H1 (cell line): ENCODE data around the gene BAD. TPM values are rescaled to one million over a fixed set of nuclear protein-coding genes. Genes with fewer than 3 reads are reported as not detected.
"Not testable (repeated sequence)": the region's sequence is repeated elsewhere in the genome, so short reads cannot be mapped to it uniquely, and the experiment has no call there.

Experiments
- CTCF ChIA-PET: fragments of 300-600 bp; sonication (Branson Sonifier 250); formaldehyde crosslinking; loops from one replicate; lab custom pipeline; 2021; ENCODE audit not compliant: partially characterized antibody; lab: Charles Lee
- POLR2A ChIA-PET: fragments of 300-600 bp; sonication (Branson Sonifier 250); formaldehyde crosslinking; loops from one replicate; lab custom pipeline; 2021; ENCODE audit warnings: inconsistent platforms; ENCODE audit not compliant: partially characterized antibody; lab: Charles Lee
- DNase-seq, 2 experiments: peaks; one replicate each; pipeline versions ENCODE4 v3.0.0 to v3.0.0-alpha.2; 2010 to 2022; ENCODE audit warnings: low spot score in 2 of 2, low read depth in 1 of 2, mixed read lengths in 1 of 2
- FAIRE-seq: peaks from 2 replicates; lab custom pipeline; 2011; peaks lifted over from hg19 to GRCh38; lab: Jason Lieb, UNC
- H2AFZ ChIP-seq: 2 replicates; pipeline ENCODE4 v1.8.1; 2012; ENCODE audit warnings: low read length, inconsistent platforms
- H2AK5ac ChIP-seq: 2 replicates; pipeline ENCODE4 v1.6.1; 2013; ENCODE audit warnings: low read depth, low read length
- H2BK120ac ChIP-seq: replicated peaks from 2 replicates; pipeline ENCODE3; 2013; ENCODE audit warnings: low read depth, low read length, inconsistent platforms
- H2BK12ac ChIP-seq: 2 replicates; pipeline ENCODE4 v1.6.1; 2013; ENCODE audit warnings: low read depth, low read length
- H2BK15ac ChIP-seq: 2 replicates; pipeline ENCODE4 v1.6.1; 2013; ENCODE audit warnings: low read length
- H2BK20ac ChIP-seq: 2 replicates; pipeline ENCODE4 v1.6.1; 2013; ENCODE audit warnings: low read length
- H2BK5ac ChIP-seq: 2 replicates; pipeline ENCODE4 v1.6.1; 2013; ENCODE audit warnings: low read depth, low read length
- H3K14ac ChIP-seq: 2 replicates; pipeline ENCODE4 v1.6.1; 2013; ENCODE audit warnings: inconsistent platforms; ENCODE audit not compliant: insufficient read length
- H3K18ac ChIP-seq: 2 replicates; pipeline ENCODE4 v1.6.1; 2013; ENCODE audit warnings: low read length; ENCODE audit errors: extremely low read depth
- H3K23ac ChIP-seq: 2 replicates; pipeline ENCODE4 v1.6.1; 2013; ENCODE audit warnings: inconsistent platforms; ENCODE audit not compliant: insufficient read length
- H3K23me2 ChIP-seq: 2 replicates; pipeline ENCODE4 v1.6.1; 2013; ENCODE audit warnings: low read depth, low read length
- H3K27ac ChIP-seq: 2 replicates; pipeline ENCODE4 v1.6.1; 2011; ENCODE audit warnings: low read depth, low read length, inconsistent platforms
- H3K27me3 ChIP-seq, 4 experiments: replicated peaks in 1 of 4; 1 replicate in 1 of 4; 2 replicates in 3 of 4; pipeline versions ENCODE4 v1.6.1 to v1.8.1; 2011 to 2013; ENCODE audit warnings: low read length in 3 of 4, mild to moderate bottlenecking in 3 of 4, inconsistent platforms in 2 of 4, mixed read lengths in 2 of 4, moderate library complexity in 1 of 4; ENCODE audit not compliant: control insufficient read depth in 3 of 4, insufficient read depth in 3 of 4; ENCODE audit errors: extremely low read depth in 1 of 4
- H3K36me3 ChIP-seq, 4 experiments: 2 replicates each; pipeline versions ENCODE4 v1.6.1 to v1.8.1; 2011 to 2013; ENCODE audit warnings: mild to moderate bottlenecking in 4 of 4, low read length in 3 of 4, moderate library complexity in 2 of 4, control low read depth in 1 of 4, inconsistent platforms in 1 of 4; ENCODE audit not compliant: insufficient read depth in 4 of 4, control insufficient read depth in 2 of 4
- H3K4ac ChIP-seq: replicated peaks from 2 replicates; pipeline ENCODE3; 2013; ENCODE audit warnings: low read length, low read depth, mixed read lengths, inconsistent platforms; ENCODE audit not compliant: insufficient read length
- H3K4me1 ChIP-seq, 4 experiments: replicated peaks in 1 of 4; 1 replicate in 1 of 4; 2 replicates in 3 of 4; pipeline versions ENCODE4 v1.6.1 to v1.8.1; 2011 to 2013; ENCODE audit warnings: low read length in 3 of 4, inconsistent platforms in 2 of 4, mixed read lengths in 1 of 4; ENCODE audit not compliant: insufficient read depth in 4 of 4, control insufficient read depth in 3 of 4
- H3K4me2 ChIP-seq, 2 experiments: 2 replicates each; pipeline versions ENCODE4 v1.6.1 to v1.8.1; 2011 to 2013; ENCODE audit warnings: low read depth in 2 of 2, low read length in 2 of 2, control low read depth in 1 of 2, inconsistent platforms in 1 of 2, mild to moderate bottlenecking in 1 of 2; ENCODE audit not compliant: insufficient read depth in 1 of 2
- H3K4me3 ChIP-seq, 4 experiments: fragments of 200-600, 300-600 bp in 1 of 4; sonication (generic), shearing (Covaris generic), sonication (Bioruptor Twin) in 1 of 4; 2 replicates each; pipeline versions ENCODE4 v1.5.1 to v1.8.1; 2011 to 2016; ENCODE audit warnings: low read length in 4 of 4, low read depth in 3 of 4, control low read depth in 2 of 4, inconsistent platforms in 2 of 4, mild to moderate bottlenecking in 2 of 4, mixed read lengths in 1 of 4, moderate library complexity in 1 of 4; ENCODE audit not compliant: insufficient read depth in 2 of 4; ENCODE audit errors: extremely low read depth in 1 of 4
- H3K56ac ChIP-seq: replicated peaks from 2 replicates; pipeline ENCODE3; 2013; ENCODE audit warnings: low read depth, mild to moderate bottlenecking, mixed read lengths, low read length, inconsistent platforms; ENCODE audit not compliant: insufficient read length
- H3K79me1 ChIP-seq: 2 replicates; pipeline ENCODE4 v1.6.1; 2013; ENCODE audit warnings: low read depth, low read length, control low read depth
- H3K79me2 ChIP-seq, 2 experiments: 2 replicates each; pipeline versions ENCODE4 v1.6.1 to v1.8.1; 2012 to 2013; ENCODE audit warnings: low read length in 2 of 2, mild to moderate bottlenecking in 2 of 2, inconsistent platforms in 1 of 2; ENCODE audit not compliant: insufficient read depth in 2 of 2, control insufficient read depth in 1 of 2
- H3K9ac ChIP-seq, 4 experiments: replicated peaks in 1 of 4; 1 replicate in 1 of 4; 2 replicates in 3 of 4; pipeline versions ENCODE4 v1.6.1 to v1.8.1; 2011 to 2013; ENCODE audit warnings: low read depth in 3 of 4, low read length in 3 of 4, control low read depth in 2 of 4, mild to moderate bottlenecking in 2 of 4, moderate library complexity in 2 of 4, inconsistent platforms in 1 of 4; ENCODE audit errors: extremely low read depth in 1 of 4
- H3K9me3 ChIP-seq, 2 experiments: 2 replicates each; pipeline versions ENCODE4 v1.6.1 to v1.8.1; 2012 to 2013; ENCODE audit warnings: mild to moderate bottlenecking in 2 of 2, moderate library complexity in 2 of 2, control low read depth in 1 of 2, inconsistent platforms in 1 of 2, low read depth in 1 of 2, low read length in 1 of 2, mixed read lengths in 1 of 2; ENCODE audit not compliant: insufficient read depth in 2 of 2
- H4K20me1 ChIP-seq, 2 experiments: replicated peaks in 1 of 2; 2 replicates each; pipeline versions ENCODE3 to v1.8.1; 2011 to 2013; ENCODE audit warnings: inconsistent platforms in 2 of 2, low read length in 2 of 2, mild to moderate bottlenecking in 1 of 2; ENCODE audit not compliant: insufficient read depth in 2 of 2, control insufficient read depth in 1 of 2
- H4K5ac ChIP-seq: 2 replicates; pipeline ENCODE4 v1.6.1; 2013; ENCODE audit warnings: low read length, low read depth, mixed read lengths, inconsistent platforms; ENCODE audit not compliant: insufficient read length
- H4K8ac ChIP-seq: 2 replicates; pipeline ENCODE4 v1.8.0; 2013; ENCODE audit warnings: mild to moderate bottlenecking, moderate library complexity, low read length, inconsistent platforms; ENCODE audit not compliant: insufficient read depth; ENCODE audit errors: extremely low read depth
- H4K91ac ChIP-seq: replicated peaks from 2 replicates; pipeline ENCODE3; 2013; ENCODE audit warnings: low read length, mixed read lengths, inconsistent platforms; ENCODE audit not compliant: insufficient read length
- ASH2L ChIP-seq: fragments of 200-600, 300-600 bp; sonication (generic); IDR thresholded peaks from one replicate; pipeline ENCODE4 v1.7.1; 2017; ENCODE audit warnings: low read length
- BRCA1 ChIP-seq: IDR thresholded peaks from 2 replicates; pipeline ENCODE4 v1.6.1; 2012; ENCODE audit warnings: low read depth, low read length, improper control_type of control experiment
- RFX5 ChIP-seq: IDR thresholded peaks from 2 replicates; pipeline ENCODE4 v1.6.1; 2011; ENCODE audit warnings: low read depth, low read length, improper control_type of control experiment, borderline replicate concordance
- WGBS, 2 experiments: shearing (Covaris generic) in 1 of 2; methylation state at CpG; one replicate each; pipeline versions ENCODE4 v1.1.6 to v1.1.7; 2013 to 2015; ENCODE audit warnings: low lambda C conversion rate in 2 of 2, mixed read lengths in 2 of 2, inconsistent platforms in 1 of 2, low coverage in 1 of 2, missing lambda C conversion rate in 1 of 2; ENCODE audit not compliant: insufficient replicate concordance in 2 of 2, insufficient coverage in 1 of 2, insufficient read length in 1 of 2; ENCODE audit errors: extremely low coverage in 1 of 2, missing lambda C conversion rate in 1 of 2; 5-methylcytosine and 5-hydroxymethylcytosine counted together
- polyA plus RNA-seq, 7 experiments: library from polyadenylated mRNA; depleted of rRNA in 3 of 7; stranded (reverse) in 5 of 7; unstranded in 2 of 7; fragments of >200 nt in 5 of 7; fragments of 200-250 nt in 2 of 7; gene quantifications; 1 replicate in 5 of 7; 2 replicates in 1 of 7; 4 replicates in 1 of 7; pipeline versions ENCODE4 v1.2.1 to v1.2.3, GENCODE V29; 2011 to 2013; ENCODE audit warnings: missing spikeins in 2 of 7, mixed read lengths in 2 of 7
- total RNA-seq: library from RNA; stranded (reverse); fragmentation: NEBNext Ultra II Directional; extraction: Animal tissue kit (Norgen Biotek cat#: 25700); gene quantifications from 2 replicates; pipeline ENCODE4 v1.2.1, GENCODE V29; 2021

Gene BAD
- total and polyA plus RNA-seq, 2 of the 8 experiments (the other 6 are each of a cell fraction or from before 2014, with no cell fraction given): 23.1 to 33.7 TPM

GRCh38 chr11:64312947-64313346 is 28.5 kb upstream of the BAD start (continued):
- TF ChIP-seq RFX5 (no peak), BRCA1 (no peak), ASH2L (no peak)
- TF ChIP-seq, all 59 proteins: peak for 0

GRCh38 chr11:64307795-64308194 is 23.3 kb upstream of the BAD start:
- H3K23me2 ChIP-seq, H2AFZ ChIP-seq, H4K20me1 ChIP-seq, H3K23ac ChIP-seq, H2BK15ac ChIP-seq, H3K56ac ChIP-seq, H3K4ac ChIP-seq, H2BK12ac ChIP-seq, H2BK20ac ChIP-seq, H3K4me2 ChIP-seq, H3K36me3 ChIP-seq, FAIRE-seq, H2BK5ac ChIP-seq, H3K14ac ChIP-seq, H3K27ac ChIP-seq, H2BK120ac ChIP-seq, H3K4me3 ChIP-seq, H4K5ac ChIP-seq, H4K91ac ChIP-seq, H3K9me3 ChIP-seq, H2AK5ac ChIP-seq, H4K8ac ChIP-seq, DNase-seq, H3K9ac ChIP-seq, H3K27me3 ChIP-seq, H3K18ac ChIP-seq: not testable (repeated sequence)
- ChIA-PET POLR2A (interaction anchor here (0.6 to 3.9 kb wide), 3 partner anchors 9 to 62 kb away, joined by 3 to 24 read pairs (median 3); partner anchors contain the start of genes PRDX5 and TRMT112), CTCF (interaction anchor here (0.6 to 20.8 kb wide), 3 partner anchors 15 to 252 kb away, joined by 4 to 614 read pairs (median 4); partner anchors contain the start of gene CCDC88B)
- 98% methylated on average over 5 of the region's 5 CpGs; no CpG with 5 or more reads in 1 of the 2 experiments for WGBS, 2 experiments
- H3K4me1 ChIP-seq: peaks cover 3 to 14% (median 12%) of the 10 kb centered on the region in 4 experiments; a peak in 6 of 7 replicates
- peaks cover 0 to 21% of the 10 kb centered on the region in 2 experiments; a peak in 2 of 4 replicates for H3K79me2 ChIP-seq
- H3K79me1 ChIP-seq: peaks cover 13% of the 10 kb centered on the region; the same call in 1 of the 2 replicates
